ENCODE measurements around the gene FKBP5. TPM values are rescaled to one million over a fixed set of nuclear protein-coding genes. Genes with fewer than 3 reads are reported as not detected.

FKBP5 gene
- total RNA-seq, 1 donor from 2014 or later: 62.4 TPM

DNA sequence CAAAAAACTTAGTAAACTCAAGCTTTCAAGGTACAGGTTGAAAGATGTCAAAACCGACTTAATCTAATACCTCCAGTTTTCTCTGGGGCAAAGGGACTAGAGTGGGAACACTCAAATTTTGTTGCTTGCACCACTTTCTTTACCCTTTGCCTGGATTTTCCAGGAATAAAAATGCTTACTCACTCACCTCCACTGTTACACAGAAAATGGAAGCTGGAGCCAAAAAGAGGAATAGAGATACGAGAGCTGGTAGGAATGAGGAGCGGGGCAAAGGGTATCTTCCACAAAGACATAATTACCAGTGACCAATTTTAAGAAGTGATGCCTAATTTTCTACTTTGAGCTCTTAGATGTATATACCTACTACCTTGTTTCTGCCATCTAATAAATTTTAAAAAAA lies 96.5 kb downstream of the FKBP5 start:
- peaks cover 38% of the 10 kb centered on the region for H3K36me3 Mint-ChIP-seq (ENCODE audit: low read depth)
- peaks cover 62% of the 10 kb centered on the region for H3K4me1 Mint-ChIP-seq (ENCODE audit: low read depth)
- DNase-seq (ENCODE audit: low spot score): no peak
- no peak overlapping the region for H3K4me3 Mint-ChIP-seq
- H3K27me3 Mint-ChIP-seq (ENCODE audit: insufficient read depth): no peaks in the 10 kb centered on the region
- no peak overlapping the region for H3K27ac Mint-ChIP-seq
- H3K9me3 Mint-ChIP-seq: no peaks in the 10 kb centered on the region
- intact Hi-C loops (cut with micrococcal nuclease): no loop called here

DNA sequence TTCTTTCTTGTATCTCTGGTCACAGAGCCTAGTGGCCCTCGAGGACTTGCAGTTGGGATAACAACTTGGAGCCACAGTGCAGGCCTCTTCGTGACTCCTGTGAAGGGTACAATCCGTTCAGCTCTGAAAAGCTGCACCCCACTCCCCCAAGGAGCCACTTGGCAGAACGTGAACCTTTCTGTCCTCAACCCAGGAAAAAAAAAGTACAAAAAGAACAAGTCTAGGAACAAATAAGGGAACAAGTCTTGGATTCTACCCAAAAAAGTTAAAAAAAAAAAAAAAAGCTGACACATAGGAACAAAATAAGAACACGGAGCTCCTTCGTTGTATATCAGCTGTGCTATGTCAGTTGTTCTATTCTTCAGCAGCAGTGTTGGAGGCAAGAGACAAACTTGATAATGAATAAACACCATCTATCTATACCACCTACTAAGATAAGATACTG lies 98.1 kb downstream of the FKBP5 start:
- H3K27ac Mint-ChIP-seq: no peak overlapping the region
- H3K27me3 Mint-ChIP-seq (ENCODE audit: insufficient read depth): no peaks in the 10 kb centered on the region
- intact Hi-C loops (cut with micrococcal nuclease): no loop called here
- no peak overlapping the region for H3K4me3 Mint-ChIP-seq
- no peaks in the 10 kb centered on the region for H3K9me3 Mint-ChIP-seq
- H3K36me3 Mint-ChIP-seq (ENCODE audit: low read depth): peaks cover 35% of the 10 kb centered on the region
- H3K4me1 Mint-ChIP-seq (ENCODE audit: low read depth): peaks cover 67% of the 10 kb centered on the region
- DNase-seq (ENCODE audit: low spot score): no peak

DNA sequence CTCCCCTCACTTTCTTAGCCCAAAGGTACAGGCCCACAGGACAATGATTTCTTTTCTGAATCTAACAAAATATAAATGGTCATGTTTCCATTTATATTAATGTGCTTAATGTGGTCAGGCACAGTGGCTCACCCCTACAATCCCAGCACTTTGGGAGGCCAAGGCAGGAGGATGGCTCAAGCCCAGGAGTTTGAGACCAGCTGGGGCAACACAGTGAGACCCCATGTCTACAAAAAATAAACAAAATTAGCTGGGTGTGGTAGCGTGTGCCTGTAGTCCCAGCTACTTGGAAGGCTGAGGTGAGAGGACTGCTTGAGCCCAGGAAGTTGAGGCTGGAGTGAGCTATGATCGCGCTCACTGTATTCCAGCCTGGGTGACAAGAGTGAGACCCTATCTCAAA lies 98.8 kb downstream of the FKBP5 start:
- intact Hi-C loops (cut with micrococcal nuclease): no loop called here
- Mint-ChIP-seq H3K27ac (no peak overlapping the region), H3K36me3 (ENCODE audit: low read depth) (peaks cover 34% of the 10 kb centered on the region), H3K9me3 (no peaks in the 10 kb centered on the region), H3K27me3 (ENCODE audit: insufficient read depth) (no peaks in the 10 kb centered on the region), H3K4me1 (ENCODE audit: low read depth) (peaks cover 62% of the 10 kb centered on the region), H3K4me3 (no peak overlapping the region)
- DNase-seq (ENCODE audit: low spot score): no peak

DNA sequence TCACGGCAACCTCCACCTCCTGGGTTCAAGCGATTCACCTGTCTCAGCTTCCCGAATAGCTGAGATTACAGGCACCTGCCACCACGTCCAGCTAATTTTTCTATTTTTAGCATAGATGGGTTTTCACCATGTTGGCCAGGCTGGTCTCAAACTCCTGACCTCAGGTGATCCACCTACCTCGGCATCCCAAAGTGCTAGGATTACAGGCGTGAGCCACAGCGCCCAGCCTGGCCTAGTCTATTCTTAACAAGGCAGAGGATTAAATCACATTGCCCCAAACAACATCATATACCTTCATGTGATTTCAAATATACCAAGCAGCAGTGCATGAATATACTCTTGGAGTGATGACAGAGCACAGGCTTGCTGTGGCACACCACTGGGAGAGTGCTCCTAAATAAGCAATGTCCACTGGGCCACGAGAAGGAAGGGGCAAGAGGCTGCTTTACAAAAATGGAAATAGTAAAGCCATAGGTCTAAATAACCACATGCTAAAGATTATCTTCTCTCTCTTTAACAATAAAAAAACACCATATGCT lies 99.4 kb downstream of the FKBP5 start:
- no peak overlapping the region for H3K4me3 Mint-ChIP-seq
- H3K27me3 Mint-ChIP-seq (ENCODE audit: insufficient read depth): no peaks in the 10 kb centered on the region
- H3K9me3 Mint-ChIP-seq: no peaks in the 10 kb centered on the region
- DNase-seq (ENCODE audit: low spot score): no peak
- intact Hi-C loops (cut with micrococcal nuclease): no loop called here
- H3K4me1 Mint-ChIP-seq (ENCODE audit: low read depth): peaks cover 61% of the 10 kb centered on the region
- no peak overlapping the region for H3K27ac Mint-ChIP-seq
- H3K36me3 Mint-ChIP-seq (ENCODE audit: low read depth): peaks cover 28% of the 10 kb centered on the region

DNA sequence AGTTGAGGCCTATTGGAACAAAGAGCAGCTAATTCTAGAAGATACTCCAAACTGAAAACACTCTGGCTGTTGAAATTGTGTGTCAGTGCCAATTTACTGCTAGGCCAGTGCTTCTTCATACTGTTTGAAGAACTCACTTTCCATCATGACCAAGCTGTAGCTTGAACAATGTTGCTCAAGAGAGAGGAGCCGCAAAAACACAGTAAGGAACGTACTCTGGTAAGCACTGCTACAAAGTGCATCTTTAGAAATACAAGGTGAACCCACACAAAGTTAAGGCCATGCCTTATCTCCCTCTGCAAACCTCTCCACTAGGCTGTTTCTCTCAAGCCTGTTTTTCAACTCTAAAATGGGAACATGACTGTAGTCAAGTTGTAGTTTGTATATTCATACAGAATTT lies 101.5 kb downstream of the FKBP5 start:
- no peak overlapping the region for H3K27ac Mint-ChIP-seq
- H3K4me1 Mint-ChIP-seq (ENCODE audit: low read depth): peaks cover 62% of the 10 kb centered on the region
- H3K27me3 Mint-ChIP-seq (ENCODE audit: insufficient read depth): no peaks in the 10 kb centered on the region
- H3K36me3 Mint-ChIP-seq (ENCODE audit: low read depth): peaks cover 23% of the 10 kb centered on the region
- H3K4me3 Mint-ChIP-seq: no peak overlapping the region
- DNase-seq (ENCODE audit: low spot score): no peak
- no peaks in the 10 kb centered on the region for H3K9me3 Mint-ChIP-seq
- intact Hi-C loops (cut with micrococcal nuclease): no loop called here

DNA sequence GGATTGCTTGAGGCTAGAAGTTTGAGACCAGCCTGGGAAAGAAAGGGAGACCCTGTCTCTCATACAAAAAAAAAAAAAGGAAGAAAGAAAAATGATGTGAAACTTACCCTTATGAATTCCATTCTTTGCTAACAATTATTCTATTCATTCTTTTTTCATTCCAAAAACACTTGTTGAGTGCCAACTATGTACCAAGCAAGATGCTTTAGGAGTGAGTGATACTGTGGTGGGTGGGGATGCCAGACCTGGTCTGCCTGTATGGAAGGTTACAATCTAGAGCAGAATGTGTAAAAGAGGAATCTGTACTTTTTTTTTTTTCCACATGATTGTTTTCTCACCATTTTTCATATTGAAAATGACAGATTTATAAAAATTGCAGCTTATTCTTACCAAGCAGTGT lies 102.2 kb downstream of the FKBP5 start:
- no peak for DNase-seq (ENCODE audit: low spot score)
- Mint-ChIP-seq H3K36me3 (ENCODE audit: low read depth) (peaks cover 23% of the 10 kb centered on the region), H3K4me1 (ENCODE audit: low read depth) (peaks cover 62% of the 10 kb centered on the region), H3K4me3 (no peak overlapping the region), H3K27me3 (ENCODE audit: insufficient read depth) (no peaks in the 10 kb centered on the region), H3K9me3 (no peaks in the 10 kb centered on the region), H3K27ac (no peak overlapping the region)
- intact Hi-C loops (cut with micrococcal nuclease): no loop called here

DNA sequence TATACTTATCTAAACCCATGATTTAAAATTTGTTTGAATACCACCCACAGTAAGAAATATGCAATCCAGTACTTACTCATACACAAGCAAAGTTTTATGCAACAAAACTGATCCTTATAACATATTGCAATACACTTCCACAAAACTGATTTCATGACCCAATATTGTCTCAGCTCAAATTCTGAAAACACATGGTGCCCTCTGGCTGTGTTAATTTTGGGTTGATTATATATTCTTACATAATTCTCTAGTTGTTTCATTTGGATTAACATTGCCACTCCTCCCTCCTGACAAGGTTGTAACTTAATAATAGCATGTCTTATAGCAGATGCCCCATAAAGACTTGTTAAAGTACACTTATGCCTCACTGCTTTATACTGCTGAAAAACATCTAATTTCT lies 103.1 kb downstream of the FKBP5 start:
- no peaks in the 10 kb centered on the region for H3K9me3 Mint-ChIP-seq
- intact Hi-C loops (cut with micrococcal nuclease): loop anchor here (2.0 kb wide), 2 partner anchors 63 to 101 kb away; no protein-coding TSS in a partner anchor

DNA sequence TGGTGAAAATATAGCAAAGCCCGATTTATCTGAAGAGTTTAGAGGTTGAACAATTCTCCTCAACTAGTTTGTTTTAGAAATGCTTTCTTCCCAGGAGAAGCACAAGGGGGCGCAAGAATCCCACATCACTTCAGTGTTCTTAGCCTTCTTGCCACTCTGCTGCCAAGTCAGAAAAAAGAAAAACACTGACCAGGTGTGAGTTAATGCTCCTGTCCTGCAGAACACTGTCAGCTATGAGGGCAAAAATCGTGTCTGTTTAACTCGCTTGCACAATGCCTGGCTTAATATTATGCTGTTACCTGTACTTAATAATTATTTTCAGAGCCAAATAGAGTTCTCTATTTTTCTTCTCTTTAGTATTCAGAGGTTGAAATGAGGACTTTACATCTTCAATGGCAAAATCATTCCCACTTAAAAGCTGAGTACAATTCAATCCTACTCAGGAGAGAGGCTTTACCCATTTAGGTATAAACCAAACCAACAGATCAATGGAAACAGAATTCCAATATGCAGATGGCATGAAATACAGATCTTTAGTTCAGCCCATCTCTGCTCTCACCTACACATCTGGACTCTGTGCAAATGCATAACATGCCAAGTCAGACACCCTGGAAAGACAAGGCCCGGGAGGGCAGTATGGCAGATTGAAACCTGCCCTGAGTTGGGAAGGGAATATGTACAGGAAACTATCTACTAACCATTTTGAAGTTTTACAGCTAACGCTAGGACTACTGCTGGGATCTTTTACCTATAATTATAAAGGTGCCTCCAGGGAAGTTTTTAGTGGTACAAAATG lies 104.6 kb downstream of the FKBP5 start:
- intact Hi-C loops (cut with micrococcal nuclease): loop anchor here (1.0 to 2.0 kb wide), 6 partner anchors 18 to 290 kb away; partner anchors contain the start of gene ARMC12
- peak; percentile 54 for DNase-seq (ENCODE audit: low spot score)
- no peaks in the 10 kb centered on the region for H3K9me3 Mint-ChIP-seq
- H3K27me3 Mint-ChIP-seq (ENCODE audit: insufficient read depth): no peaks in the 10 kb centered on the region
- H3K4me3 Mint-ChIP-seq: no peak overlapping the region
- no peak overlapping the region for H3K27ac Mint-ChIP-seq
- H3K4me1 Mint-ChIP-seq (ENCODE audit: low read depth): peaks cover 44% of the 10 kb centered on the region
- H3K36me3 Mint-ChIP-seq (ENCODE audit: low read depth): peaks cover 18% of the 10 kb centered on the region

More for the DNA sequence above, 103.1 kb downstream of the FKBP5 start:
- H3K4me3 Mint-ChIP-seq: no peak overlapping the region
- peaks cover 22% of the 10 kb centered on the region for H3K36me3 Mint-ChIP-seq (ENCODE audit: low read depth)
- H3K4me1 Mint-ChIP-seq (ENCODE audit: low read depth): peaks cover 58% of the 10 kb centered on the region
- no peak for DNase-seq (ENCODE audit: low spot score)
- no peak overlapping the region for H3K27ac Mint-ChIP-seq
- no peaks in the 10 kb centered on the region for H3K27me3 Mint-ChIP-seq (ENCODE audit: insufficient read depth)

DNA sequence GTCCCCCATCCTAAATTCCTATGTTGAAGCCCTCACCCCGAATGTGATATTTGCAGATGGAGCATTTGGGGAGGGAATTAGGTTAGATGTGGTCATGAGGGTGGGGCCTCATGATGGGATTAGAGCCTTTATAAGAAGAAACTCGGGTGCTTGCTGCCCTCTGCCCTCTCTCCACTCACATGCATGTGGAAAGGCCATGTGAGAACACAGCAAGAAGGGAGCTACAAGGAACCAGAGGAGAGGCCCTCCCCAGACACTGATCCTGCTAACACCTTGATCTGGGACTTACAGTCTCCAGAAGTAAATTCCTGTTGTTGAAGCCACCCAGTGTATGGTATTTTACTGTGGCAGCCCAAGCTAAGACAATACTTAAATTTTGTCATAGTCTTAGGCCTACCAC lies 106.4 kb downstream of the FKBP5 start:
- H3K27ac Mint-ChIP-seq: no peak overlapping the region
- H3K27me3 Mint-ChIP-seq (ENCODE audit: insufficient read depth): no peaks in the 10 kb centered on the region
- no peak for DNase-seq (ENCODE audit: low spot score)
- intact Hi-C loops (cut with micrococcal nuclease): no loop called here
- H3K4me3 Mint-ChIP-seq: no peak overlapping the region
- peaks cover 42% of the 10 kb centered on the region for H3K4me1 Mint-ChIP-seq (ENCODE audit: low read depth)
- H3K9me3 Mint-ChIP-seq: no peaks in the 10 kb centered on the region
- H3K36me3 Mint-ChIP-seq (ENCODE audit: low read depth): peaks cover 20% of the 10 kb centered on the region

DNA sequence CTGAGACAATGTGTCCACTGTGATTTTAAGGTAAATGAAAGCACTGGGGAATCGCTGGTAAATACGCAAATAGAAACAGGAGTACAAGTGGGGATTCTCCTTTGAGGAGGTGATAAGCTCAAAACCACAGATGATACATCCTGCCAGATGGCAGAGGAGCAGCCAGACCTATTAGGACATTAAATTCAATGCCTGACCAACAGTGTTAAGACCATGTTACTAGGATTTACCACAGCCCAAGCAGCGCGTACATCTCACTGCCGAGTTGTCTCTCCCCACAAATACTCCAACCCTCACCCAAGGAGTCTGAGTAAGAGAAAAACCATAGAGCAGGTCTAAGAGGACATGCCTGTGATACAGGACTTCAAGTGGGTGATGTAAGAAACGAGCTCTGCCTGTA lies 107.1 kb downstream of the FKBP5 start:
- intact Hi-C loops (cut with micrococcal nuclease): no loop called here
- H3K9me3 Mint-ChIP-seq: no peaks in the 10 kb centered on the region
- peaks cover 35% of the 10 kb centered on the region for H3K4me1 Mint-ChIP-seq (ENCODE audit: low read depth)
- H3K4me3 Mint-ChIP-seq: no peak overlapping the region
- H3K27me3 Mint-ChIP-seq (ENCODE audit: insufficient read depth): no peaks in the 10 kb centered on the region
- no peak overlapping the region for H3K27ac Mint-ChIP-seq
- peaks cover 25% of the 10 kb centered on the region for H3K36me3 Mint-ChIP-seq (ENCODE audit: low read depth)
- DNase-seq (ENCODE audit: low spot score): no peak

DNA sequence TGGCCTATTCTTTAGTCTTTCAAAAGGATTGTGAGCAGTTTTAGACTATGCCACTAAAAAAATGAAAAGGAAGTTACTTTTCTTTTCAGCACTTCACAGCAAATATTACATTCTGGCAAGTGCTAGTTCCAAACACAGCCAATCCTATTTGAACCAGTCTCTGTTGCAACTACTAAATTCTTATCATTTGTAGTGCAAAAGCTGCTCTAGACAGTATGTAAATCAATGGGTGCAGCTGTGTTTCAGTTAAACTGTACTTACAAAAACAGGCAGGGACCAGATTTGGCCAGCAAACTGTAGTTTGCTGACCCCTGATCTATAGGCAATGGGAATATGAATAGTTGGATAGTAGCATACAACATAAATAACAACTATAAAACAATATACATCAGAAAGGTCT lies 107.9 kb downstream of the FKBP5 start:
- Mint-ChIP-seq H3K4me1 (ENCODE audit: low read depth) (peaks cover 27% of the 10 kb centered on the region), H3K36me3 (ENCODE audit: low read depth) (peaks cover 19% of the 10 kb centered on the region), H3K27me3 (ENCODE audit: insufficient read depth) (no peaks in the 10 kb centered on the region), H3K4me3 (no peak overlapping the region), H3K27ac (no peak overlapping the region), H3K9me3 (no peaks in the 10 kb centered on the region)
- intact Hi-C loops (cut with micrococcal nuclease): no loop called here
- no peak for DNase-seq (ENCODE audit: low spot score)

DNA sequence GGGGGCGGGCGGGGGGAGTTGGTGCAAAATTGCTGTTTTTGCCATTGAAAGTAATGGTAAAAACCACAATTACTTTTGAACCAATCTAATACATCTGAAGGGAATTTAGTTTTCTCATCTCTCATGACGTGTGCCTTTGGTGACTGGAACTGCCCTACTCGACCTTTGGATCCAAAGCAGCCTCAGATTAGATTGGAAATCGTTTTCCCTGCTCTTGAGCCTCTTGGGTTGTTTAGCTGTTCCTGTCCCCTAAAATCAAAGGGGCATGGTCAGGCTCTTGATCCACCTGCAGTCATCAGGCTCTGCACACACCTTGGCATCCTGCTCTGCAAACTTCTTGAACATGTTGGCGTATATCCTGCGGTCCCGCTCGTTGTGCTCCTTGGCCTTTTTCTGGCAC lies 112.0 kb downstream of the FKBP5 start:
- Mint-ChIP-seq H3K4me1 (ENCODE audit: low read depth) (peaks cover 3% of the 10 kb centered on the region), H3K9me3 (no peaks in the 10 kb centered on the region), H3K27me3 (ENCODE audit: insufficient read depth) (no peaks in the 10 kb centered on the region), H3K36me3 (ENCODE audit: low read depth) (peaks cover 34% of the 10 kb centered on the region), H3K4me3 (no peak overlapping the region), H3K27ac (no peak overlapping the region)
- DNase-seq (ENCODE audit: low spot score): no peak
- intact Hi-C loops (cut with micrococcal nuclease): no loop called here

DNA sequence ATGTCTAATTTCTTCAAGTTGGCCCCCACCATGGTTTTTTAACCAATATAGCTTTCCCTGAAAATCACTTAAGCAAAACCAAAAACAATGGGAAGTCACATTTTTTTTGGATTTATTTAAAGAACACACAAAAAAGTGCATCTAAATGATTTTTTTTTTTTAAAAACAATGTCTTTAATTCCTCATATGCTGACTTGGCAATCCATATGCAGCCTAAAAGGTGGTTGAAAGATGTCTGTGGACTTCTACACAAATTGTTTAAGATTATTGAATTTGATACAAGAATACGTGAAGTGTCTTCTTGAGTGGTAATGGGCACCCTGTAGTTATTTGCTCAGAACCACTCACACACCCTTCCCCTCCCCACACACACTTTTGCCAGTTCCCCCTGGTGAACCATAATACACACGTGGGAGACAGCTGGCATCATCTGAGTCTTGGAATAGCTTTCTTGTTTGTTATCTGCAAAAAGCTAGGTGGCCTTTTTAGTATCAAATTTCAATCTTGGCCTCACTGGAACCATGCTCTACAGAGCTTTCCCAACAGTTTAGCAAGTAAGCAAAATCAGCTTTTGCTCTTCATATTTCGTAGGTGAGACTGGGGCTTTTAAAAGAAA lies 115.1 kb downstream of the FKBP5 start:
- intact Hi-C loops (cut with micrococcal nuclease): no loop called here
- Mint-ChIP-seq H3K27ac (no peak overlapping the region), H3K4me3 (no peak overlapping the region), H3K27me3 (ENCODE audit: insufficient read depth) (no peaks in the 10 kb centered on the region), H3K4me1 (ENCODE audit: low read depth) (no peaks in the 10 kb centered on the region), H3K9me3 (no peaks in the 10 kb centered on the region), H3K36me3 (ENCODE audit: low read depth) (peaks cover 32% of the 10 kb centered on the region)
- DNase-seq (ENCODE audit: low spot score): no peak
